A549 (cell line): ENCODE measurements around the gene LINC01488. TPM values are rescaled to one million over a fixed set of nuclear protein-coding genes. Genes with fewer than 3 reads are reported as not detected.

Experiments
- ATAC-seq, 2 experiments: fragments of 200-7000 bp in 1 of 2; fragments of >200 bp in 1 of 2; cut with Nextera tagmentation in 1 of 2; cut with Tn5 transposase in 1 of 2; 3 replicates each; pipeline versions ENCODE4 v1.8.0 to v1.9.1; 2018 to 2020; ENCODE audit warnings: mild to moderate bottlenecking in 1 of 2, moderate library complexity in 1 of 2
- CTCF ChIA-PET: fragments of 300-600 bp; sonication (Branson Sonifier 250); formaldehyde crosslinking; extraction: SDS; loops from one replicate; lab custom pipeline; 2021; ENCODE audit warnings: antibody characterized with exemption, inconsistent platforms; lab: Yijun Ruan, JAX
- POLR2A ChIA-PET: fragments of 350-600 bp; formaldehyde crosslinking; extraction: SDS; loops from one replicate; lab custom pipeline; 2021; ENCODE audit warnings: antibody characterized with exemption, inconsistent platforms; lab: Yijun Ruan, JAX
- DNase-seq, 2 experiments: peaks; one replicate each; pipeline versions ENCODE4 v3.0.0 to v3.0.0-alpha.2; 2011 to 2016; ENCODE audit warnings: low read depth in 1 of 2, low spot score in 1 of 2
- FAIRE-seq: peaks from 2 replicates; lab custom pipeline; 2011; peaks lifted over from hg19 to GRCh38; lab: Jason Lieb, UNC
- H3K27ac ChIP-seq, 2 experiments: fragments of >200 bp; sonication (Bioruptor Twin); formaldehyde crosslinking; 3 replicates each; pipeline ENCODE4 v1.5.1; 2016 to 2017
- H3K4me1 ChIP-seq: fragments of >200 bp; sonication (Bioruptor Twin); formaldehyde crosslinking; 3 replicates; pipeline ENCODE4 v1.6.1; 2016
- H3K4me2 ChIP-seq: fragments of >200 bp; sonication (Bioruptor Twin); formaldehyde crosslinking; 3 replicates; pipeline ENCODE4 v1.6.1; 2016
- H3K4me3 ChIP-seq: fragments of >200 bp; sonication (Bioruptor Twin); formaldehyde crosslinking; 3 replicates; pipeline ENCODE4 v1.5.1; 2016
- H3K9me3 ChIP-seq: fragments of >200 bp; sonication (Bioruptor Twin); formaldehyde crosslinking; 3 replicates; pipeline ENCODE4 v1.6.1; 2016
- CBX2 ChIP-seq: fragments of 200-600 bp; sonication (generic); IDR thresholded peaks from 2 replicates; pipeline ENCODE4 v1.6.1; 2016; ENCODE audit warnings: low read depth, mild to moderate bottlenecking, borderline replicate concordance
- CEBPB ChIP-seq, 2 experiments: fragments of >200 bp in 1 of 2; sonication (Bioruptor Twin) in 1 of 2; formaldehyde crosslinking in 1 of 2; IDR thresholded peaks; 2 replicates each; pipeline ENCODE4 v1.6.1; 2012 to 2016
- CHD4 ChIP-seq: fragments of 200-600 bp; sonication (generic); IDR thresholded peaks from 2 replicates; pipeline ENCODE4 v1.6.1; 2016; ENCODE audit warnings: antibody characterized with exemption, mild to moderate bottlenecking, borderline replicate concordance
- ESRRA ChIP-seq: fragments of 150-350 bp; IDR thresholded peaks from 2 replicates; pipeline ENCODE4 v1.6.1; 2014; ENCODE audit warnings: mild to moderate bottlenecking, low read length, borderline replicate concordance
- FOSB ChIP-seq: fragments of 250-450 bp; sonication (Bioruptor Pico); IDR thresholded peaks from 2 replicates; pipeline ENCODE4 v1.5.0; 2020; ENCODE audit warnings: mild to moderate bottlenecking, moderate library complexity
- FOSL2 ChIP-seq, 2 experiments: fragments of 450-650 bp in 1 of 2; fragments of >200 bp in 1 of 2; sonication (Bioruptor Twin) in 1 of 2; formaldehyde crosslinking; IDR thresholded peaks; 2 replicates each; pipeline versions ENCODE4 v1.5.0 to v1.6.1; 2016 to 2020; ENCODE audit warnings: mild to moderate bottlenecking in 1 of 2, moderate library complexity in 1 of 2
- FOXS1 ChIP-seq: fragments of 250-450 bp; sonication (Bioruptor Pico); IDR thresholded peaks from 2 replicates; pipeline ENCODE4 v1.5.0; 2020; ENCODE audit warnings: mild to moderate bottlenecking, moderate library complexity
- HEYL ChIP-seq: fragments of 250-450 bp; sonication (Bioruptor Pico); IDR thresholded peaks from 2 replicates; pipeline ENCODE4 v1.8.0; 2021; ENCODE audit warnings: mild to moderate bottlenecking, moderate library complexity
- HMGXB4 ChIP-seq: fragments of 250-450 bp; sonication (Bioruptor Pico); IDR thresholded peaks from 2 replicates; pipeline ENCODE4 v1.5.0; 2021; ENCODE audit warnings: mild to moderate bottlenecking, moderate library complexity, borderline replicate concordance
- HOXA7 ChIP-seq: fragments of 250-450 bp; sonication (Bioruptor Pico); IDR thresholded peaks from 2 replicates; pipeline ENCODE4 v1.5.0; 2020; ENCODE audit warnings: mild to moderate bottlenecking, moderate library complexity
- KDM5A ChIP-seq: fragments of 200-600 bp; sonication (generic); IDR thresholded peaks from 2 replicates; pipeline ENCODE4 v1.6.1; 2016; ENCODE audit warnings: antibody characterized with exemption, mild to moderate bottlenecking
- MYC ChIP-seq: IDR thresholded peaks from 2 replicates; pipeline ENCODE4 v1.6.1; 2012; ENCODE audit warnings: mild to moderate bottlenecking, inconsistent platforms, low read length, improper control_type of control experiment, borderline replicate concordance
- POLR2AphosphoS2 ChIP-seq: conservative IDR thresholded peaks from 2 replicates; pipeline ENCODE4 v1.6.1; 2012; ENCODE audit warnings: low read length, improper control_type of control experiment, inconsistent platforms
- RFX5 ChIP-seq: fragments of 450-650 bp; IDR thresholded peaks from 2 replicates; pipeline ENCODE4 v1.7.1; 2014; ENCODE audit warnings: antibody characterized with exemption, mild to moderate bottlenecking, moderate library complexity
- SMC3 ChIP-seq: fragments of >200 bp; sonication (Bioruptor Twin); formaldehyde crosslinking; IDR thresholded peaks from 3 replicates; pipeline ENCODE4 v1.6.1; 2018; ENCODE audit warnings: inconsistent platforms
- ZSCAN20 ChIP-seq: fragments of 250-450 bp; sonication (Bioruptor Pico); IDR thresholded peaks from 2 replicates; pipeline ENCODE4 v1.8.0; 2022; ENCODE audit warnings: mild to moderate bottlenecking, moderate library complexity
- WGBS: methylation state at CpG from one replicate; pipeline ENCODE4 v1.1.6; 2017; ENCODE audit errors: missing lambda C conversion rate; 5-methylcytosine and 5-hydroxymethylcytosine counted together
- polyA plus RNA-seq, 4 experiments: library from polyadenylated mRNA; depleted of rRNA in 3 of 4; stranded (reverse); fragments of >200 nt; fragmentation: RNase III in 1 of 4; extraction: RNeasy Plus Mini Kit Qiagen cat#74134 plus additional on column Dnase treatment in 1 of 4; gene quantifications; 2 replicates in 3 of 4; 3 replicates in 1 of 4; pipeline ENCODE4 v1.2.3, GENCODE V29; 2011 to 2017
- TF ChIP-seq, protein P1 (sequence below): fragments of 150-350 bp; IDR thresholded peaks from 2 replicates; pipeline ENCODE4 v1.6.1; 2014; ENCODE audit warnings: low read depth, mild to moderate bottlenecking, low read length
- TF ChIP-seq, protein P2 (sequence below): fragments of 200-600 bp; sonication (generic); IDR thresholded peaks from 2 replicates; pipeline ENCODE4 v1.6.1; 2016; ENCODE audit warnings: antibody characterized with exemption, mild to moderate bottlenecking, moderate library complexity
- TF ChIP-seq, protein P3 (sequence below): IDR thresholded peaks from 2 replicates; pipeline ENCODE4 v1.6.1; 2012; ENCODE audit warnings: low read depth, borderline replicate concordance

The LINC01488 gene
- polyA plus RNA-seq, 2 of the 4 experiments (the other 2 are of a cell fraction) = 0.05 TPM; not detected in 1

- ATAC-seq (no peak), DNase-seq (no peak), FAIRE-seq (no peak)
- Histone ChIP-seq H3K4me3 (no peak overlapping the region), H3K4me2 (no peak overlapping the region), H3K9me3 (no peaks in the 10 kb centered on the region), H3K27ac (no peak overlapping the region), H3K4me1 (peaks cover 10% of the 10 kb centered on the region; the same call in 1 of the 3 replicates)
- TF ChIP-seq FOSB (CRISPR knock-in tag) = no peak
- TF ChIP-seq SMC3 = no peak
- TF ChIP-seq HOXA7 (CRISPR knock-in tag) = no peak
- no peak for TF ChIP-seq ZSCAN20 (CRISPR knock-in tag)
- TF ChIP-seq CBX2 = no peak
- TF ChIP-seq POLR2AphosphoS2 = no peak
- TF ChIP-seq KDM5A = no peak
- TF ChIP-seq, protein P1, sequence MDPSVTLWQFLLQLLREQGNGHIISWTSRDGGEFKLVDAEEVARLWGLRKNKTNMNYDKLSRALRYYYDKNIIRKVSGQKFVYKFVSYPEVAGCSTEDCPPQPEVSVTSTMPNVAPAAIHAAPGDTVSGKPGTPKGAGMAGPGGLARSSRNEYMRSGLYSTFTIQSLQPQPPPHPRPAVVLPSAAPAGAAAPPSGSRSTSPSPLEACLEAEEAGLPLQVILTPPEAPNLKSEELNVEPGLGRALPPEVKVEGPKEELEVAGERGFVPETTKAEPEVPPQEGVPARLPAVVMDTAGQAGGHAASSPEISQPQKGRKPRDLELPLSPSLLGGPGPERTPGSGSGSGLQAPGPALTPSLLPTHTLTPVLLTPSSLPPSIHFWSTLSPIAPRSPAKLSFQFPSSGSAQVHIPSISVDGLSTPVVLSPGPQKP = no peak
- no peak for TF ChIP-seq CEBPB (IDR thresholded peaks at IDR 0.05)
- no peak for TF ChIP-seq RFX5
- TF ChIP-seq FOXS1 (CRISPR knock-in tag) = no peak
- ChIA-PET CTCF (interaction anchor here (2.2 kb wide), 1 partner anchor 28 kb away, joined by 6 read pairs; no protein-coding TSS in a partner anchor), POLR2A (no interaction called here)
These were observed 30.2 kb upstream of the LINC01488 start for GRCh38 chr11:69451289-69451688.

DNA sequence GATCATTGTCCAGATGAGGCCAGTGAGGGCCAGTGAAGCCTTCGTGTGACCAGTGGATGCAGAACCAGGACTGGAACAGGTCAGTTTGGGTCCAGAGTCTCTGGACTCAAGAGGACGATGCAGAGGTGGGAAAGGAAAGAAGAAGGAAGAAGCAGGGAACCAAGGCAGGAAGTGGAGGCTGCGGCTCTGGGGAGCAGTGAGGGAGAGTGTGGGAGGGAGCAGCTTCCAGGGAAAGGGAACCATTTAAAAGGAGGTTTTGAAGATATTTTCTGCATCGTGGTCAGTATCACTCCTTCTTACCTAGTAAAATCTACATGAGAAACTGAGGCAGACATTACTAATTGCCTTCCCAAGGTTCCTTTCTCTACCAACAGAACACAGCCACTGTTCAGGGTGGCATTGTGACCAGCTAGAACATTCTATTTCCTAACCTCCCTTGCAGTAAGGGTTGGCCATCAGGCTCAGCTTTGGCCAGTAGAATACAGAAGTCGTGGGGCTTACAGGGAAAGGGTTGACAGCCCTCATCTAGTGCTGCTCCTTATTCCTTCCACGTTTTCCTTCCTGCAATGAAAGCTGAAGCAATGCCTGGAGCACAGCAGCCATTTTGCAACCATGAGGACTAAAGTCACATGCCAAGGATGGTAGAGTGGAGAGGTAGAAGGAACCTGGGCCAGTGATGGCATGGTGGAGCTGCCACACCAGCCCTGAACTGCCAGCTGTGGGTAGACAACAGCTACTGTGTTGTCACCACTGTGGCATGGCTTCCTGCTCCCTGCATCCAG lies 29.1 kb upstream of the LINC01488 start:
- FAIRE-seq (no peak), DNase-seq (no peak), ATAC-seq (no peak)
- ChIA-PET CTCF (interaction anchor here (0.9 kb wide), 1 partner anchor 16 kb away, joined by 3 read pairs; no protein-coding TSS in a partner anchor), POLR2A (no interaction called here)
- Histone ChIP-seq H3K27ac (no peak overlapping the region), H3K4me3 (no peak overlapping the region), H3K4me1 (peaks cover 8% of the 10 kb centered on the region; the same call in 1 of the 3 replicates), H3K4me2 (no peak overlapping the region), H3K9me3 (no peaks in the 10 kb centered on the region)
- WGBS = 54% methylated on average over 6 of the region's 6 CpGs
- TF ChIP-seq CHD4 (no peak), RFX5 (no peak), FOSL2 (IDR thresholded peaks at IDR 0.05) (no peak), FOSL2 (CRISPR knock-in tag; IDR thresholded peaks at IDR 0.05) (no peak), CBX2 (no peak), ESRRA (no peak), HEYL (no peak), ZSCAN20 (CRISPR knock-in tag) (no peak), MYC (no peak), HMGXB4 (CRISPR knock-in tag) (no peak)
- TF ChIP-seq, protein P2, sequence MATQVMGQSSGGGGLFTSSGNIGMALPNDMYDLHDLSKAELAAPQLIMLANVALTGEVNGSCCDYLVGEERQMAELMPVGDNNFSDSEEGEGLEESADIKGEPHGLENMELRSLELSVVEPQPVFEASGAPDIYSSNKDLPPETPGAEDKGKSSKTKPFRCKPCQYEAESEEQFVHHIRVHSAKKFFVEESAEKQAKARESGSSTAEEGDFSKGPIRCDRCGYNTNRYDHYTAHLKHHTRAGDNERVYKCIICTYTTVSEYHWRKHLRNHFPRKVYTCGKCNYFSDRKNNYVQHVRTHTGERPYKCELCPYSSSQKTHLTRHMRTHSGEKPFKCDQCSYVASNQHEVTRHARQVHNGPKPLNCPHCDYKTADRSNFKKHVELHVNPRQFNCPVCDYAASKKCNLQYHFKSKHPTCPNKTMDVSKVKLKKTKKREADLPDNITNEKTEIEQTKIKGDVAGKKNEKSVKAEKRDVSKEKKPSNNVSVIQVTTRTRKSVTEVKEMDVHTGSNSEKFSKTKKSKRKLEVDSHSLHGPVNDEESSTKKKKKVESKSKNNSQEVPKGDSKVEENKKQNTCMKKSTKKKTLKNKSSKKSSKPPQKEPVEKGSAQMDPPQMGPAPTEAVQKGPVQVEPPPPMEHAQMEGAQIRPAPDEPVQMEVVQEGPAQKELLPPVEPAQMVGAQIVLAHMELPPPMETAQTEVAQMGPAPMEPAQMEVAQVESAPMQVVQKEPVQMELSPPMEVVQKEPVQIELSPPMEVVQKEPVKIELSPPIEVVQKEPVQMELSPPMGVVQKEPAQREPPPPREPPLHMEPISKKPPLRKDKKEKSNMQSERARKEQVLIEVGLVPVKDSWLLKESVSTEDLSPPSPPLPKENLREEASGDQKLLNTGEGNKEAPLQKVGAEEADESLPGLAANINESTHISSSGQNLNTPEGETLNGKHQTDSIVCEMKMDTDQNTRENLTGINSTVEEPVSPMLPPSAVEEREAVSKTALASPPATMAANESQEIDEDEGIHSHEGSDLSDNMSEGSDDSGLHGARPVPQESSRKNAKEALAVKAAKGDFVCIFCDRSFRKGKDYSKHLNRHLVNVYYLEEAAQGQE = no peak
- TF ChIP-seq, protein P3, sequence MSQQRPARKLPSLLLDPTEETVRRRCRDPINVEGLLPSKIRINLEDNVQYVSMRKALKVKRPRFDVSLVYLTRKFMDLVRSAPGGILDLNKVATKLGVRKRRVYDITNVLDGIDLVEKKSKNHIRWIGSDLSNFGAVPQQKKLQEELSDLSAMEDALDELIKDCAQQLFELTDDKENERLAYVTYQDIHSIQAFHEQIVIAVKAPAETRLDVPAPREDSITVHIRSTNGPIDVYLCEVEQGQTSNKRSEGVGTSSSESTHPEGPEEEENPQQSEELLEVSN = no peak
